NCI-H446 treated with DMSO at 0.1 percent for 48 hours (cell line): ENCODE results near the gene ENPP4.
"Not testable (repeated sequence)": the region's sequence is repeated elsewhere in the genome, so short reads cannot be mapped to it uniquely, and the experiment has no call there.

Experiments
- DNase-seq: peaks from one replicate; lab custom pipeline; 2025; lab: John Stamatoyannopoulos, UW

Gene ENPP4

GRCh38 chr6:46131291-46131690 lies 1.5 kb downstream of the ENPP4 start:
- DNase-seq: not testable (repeated sequence)

- DNase-seq: no peak
Measured at GRCh38 chr6:46134216-46134615, 4.4 kb downstream of the ENPP4 start.

DNA sequence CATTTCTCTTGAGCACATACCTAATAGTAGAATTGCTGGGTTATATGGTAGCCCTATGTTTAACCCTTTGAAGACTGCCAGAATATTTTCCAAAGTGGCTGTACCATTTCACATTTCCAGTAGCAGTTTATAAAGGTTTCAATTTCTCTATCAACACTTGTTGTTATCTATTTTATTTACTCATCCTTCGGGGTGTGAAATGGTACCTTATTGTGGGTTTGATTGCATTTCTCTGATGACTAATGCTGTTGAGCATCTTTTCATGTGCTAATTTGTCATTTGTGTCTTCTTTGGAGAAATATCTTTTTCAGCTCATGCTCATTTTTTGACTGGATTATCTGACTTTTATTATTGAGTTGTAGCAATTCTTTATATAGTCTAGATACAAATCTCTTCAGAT lies 5.4 kb downstream of the ENPP4 start:
- no peak for DNase-seq

DNA sequence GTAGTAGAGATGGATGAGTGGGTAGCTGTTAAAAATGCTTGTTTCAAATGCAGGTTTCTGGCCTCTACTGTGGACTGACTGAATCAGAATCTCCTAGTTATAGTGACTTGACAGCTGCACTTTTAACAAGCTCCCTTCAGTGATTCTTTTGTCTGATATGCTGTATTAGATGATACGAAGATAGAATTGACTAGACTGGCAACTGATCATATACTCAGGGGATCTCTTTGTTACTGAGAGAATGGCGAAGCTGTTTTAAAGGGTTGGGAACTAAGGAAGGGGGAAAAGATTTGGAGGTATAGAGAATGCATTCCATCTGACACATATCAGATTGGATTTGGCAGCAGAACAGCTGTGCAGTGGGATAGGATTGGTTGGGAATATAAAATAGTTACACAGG lies 7.0 kb downstream of the ENPP4 start:
- DNase-seq: no peak

GRCh38 chr6:46137387-46137786 lies 7.6 kb downstream of the ENPP4 start:
- DNase-seq: no peak

- no peak for DNase-seq
Measured at GRCh38 chr6:46138281-46138680, 8.5 kb downstream of the ENPP4 start.

GRCh38 chr6:46144270-46144669 lies 14.5 kb downstream of the ENPP4 start:
- DNase-seq: no peak

DNA sequence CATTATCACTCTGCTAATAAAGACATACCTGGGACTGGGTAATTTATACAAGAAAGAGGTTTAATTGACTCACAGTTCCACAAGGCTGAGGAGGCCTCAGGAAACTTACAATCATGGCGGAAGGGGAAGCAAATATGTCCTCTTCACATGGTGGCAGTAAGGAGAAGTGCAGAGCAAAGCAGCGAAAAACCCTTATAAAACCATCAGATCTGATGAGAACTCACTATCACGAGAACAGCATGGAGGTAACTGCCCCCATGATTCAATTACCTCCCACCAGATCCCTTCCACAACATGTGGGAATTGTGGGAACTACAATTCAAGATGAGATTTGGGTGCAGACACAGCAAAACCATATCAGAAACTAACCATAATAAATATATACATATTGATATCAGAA lies 19.3 kb downstream of the ENPP4 start:
- not testable (repeated sequence) for DNase-seq

DNA sequence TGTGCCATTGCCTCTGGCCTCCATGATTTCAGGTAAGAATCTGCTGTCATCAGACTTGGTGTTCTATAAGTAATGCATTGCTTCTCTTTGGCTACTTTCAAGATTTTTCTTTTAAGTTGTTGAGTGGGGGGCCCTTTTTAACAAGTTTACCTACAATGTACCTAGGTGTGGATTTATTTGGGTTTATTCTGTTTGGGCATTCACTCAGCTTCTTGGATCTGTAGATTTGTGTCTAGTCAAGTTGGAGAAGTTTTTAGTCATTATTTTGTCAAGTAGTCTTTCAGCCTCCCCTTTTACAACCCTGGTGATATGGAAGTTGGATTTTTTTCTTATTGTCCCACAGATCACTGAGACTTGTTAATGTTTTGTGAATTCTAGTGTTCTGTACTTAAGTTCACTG lies 26.9 kb downstream of the ENPP4 start:
- DNase-seq: no peak

- DNase-seq: no peak
Measured at GRCh38 chr6:46159229-46159628, 29.4 kb downstream of the ENPP4 start.

GRCh38 chr6:46160102-46160501 lies 30.3 kb downstream of the ENPP4 start:
- DNase-seq: no peak

DNA sequence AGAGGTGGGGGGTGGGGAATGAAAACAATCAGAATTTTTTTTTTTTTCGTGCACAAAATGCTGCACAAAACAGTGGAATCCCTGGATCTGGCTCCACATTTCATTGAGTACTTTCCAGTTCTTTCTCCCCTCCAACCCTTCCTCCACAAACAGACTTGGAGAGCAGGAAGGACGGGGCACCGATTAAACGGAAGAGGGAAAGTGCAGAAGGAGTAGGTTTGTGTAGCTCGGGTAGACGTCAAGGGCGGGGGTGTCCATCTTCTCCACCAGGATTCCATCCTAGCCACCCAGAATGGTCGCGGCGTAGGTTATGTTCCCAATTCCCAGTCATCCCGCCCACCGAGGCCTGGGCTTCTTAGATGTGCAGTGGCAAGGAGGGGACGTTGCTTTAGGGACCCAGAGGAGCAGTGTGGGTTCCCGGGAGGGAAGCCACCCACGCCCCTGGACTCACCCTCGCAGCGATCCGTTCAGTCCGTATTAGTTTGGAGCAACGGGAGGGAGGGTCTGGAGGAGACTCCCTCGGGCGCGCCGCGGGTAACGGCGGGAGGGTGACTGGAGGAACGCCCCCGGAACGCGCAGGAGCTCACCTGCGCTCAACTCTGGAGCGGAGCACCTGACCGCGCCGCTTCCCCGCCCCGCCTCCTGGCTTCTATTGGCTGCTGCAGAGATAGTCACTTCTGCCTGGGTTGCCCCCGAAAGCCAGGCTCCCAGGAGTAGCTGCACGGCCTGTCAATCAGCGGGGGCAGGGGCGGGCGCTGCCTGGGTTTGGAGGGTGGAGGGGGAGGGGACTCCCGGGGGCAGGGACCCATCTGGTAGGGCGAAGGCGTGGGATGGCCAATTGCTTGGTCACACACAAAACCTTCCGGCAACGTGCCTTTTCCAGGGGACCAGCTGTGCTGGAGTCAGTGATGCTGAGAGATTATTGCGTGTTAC lies 40.8 kb downstream of the ENPP4 start, which contains the start of gene ENPP5:
TSS of gene ENPP5 (minus strand) at position 624 of the 933 bp plus-strand sequence. CDS start 2,718 bp downstream, outside the sequence.
- DNase-seq: no peak

GRCh38 chr6:46172176-46172575 lies 42.4 kb downstream of the ENPP4 start:
- no peak for DNase-seq

DNA sequence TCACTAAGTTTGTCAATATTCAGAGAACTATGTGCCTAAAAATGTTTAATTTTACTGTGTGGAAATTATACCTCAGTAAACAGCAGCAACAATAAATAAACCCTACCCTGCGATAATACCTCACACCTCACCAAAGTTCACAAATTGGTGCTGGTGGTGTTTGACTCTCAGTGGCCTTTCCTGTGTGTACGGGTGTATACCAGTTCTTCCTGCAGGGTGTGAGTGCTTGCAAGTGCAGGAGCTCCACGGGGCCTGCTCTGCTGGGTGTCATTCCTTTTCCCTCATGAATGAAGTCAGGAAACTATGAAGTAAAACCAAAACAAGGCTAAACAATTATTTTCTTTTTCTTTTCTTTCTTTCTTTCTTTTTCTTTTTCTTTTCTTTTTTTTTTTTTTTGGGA lies 45.1 kb downstream of the ENPP4 start:
- DNase-seq: no peak

DNA sequence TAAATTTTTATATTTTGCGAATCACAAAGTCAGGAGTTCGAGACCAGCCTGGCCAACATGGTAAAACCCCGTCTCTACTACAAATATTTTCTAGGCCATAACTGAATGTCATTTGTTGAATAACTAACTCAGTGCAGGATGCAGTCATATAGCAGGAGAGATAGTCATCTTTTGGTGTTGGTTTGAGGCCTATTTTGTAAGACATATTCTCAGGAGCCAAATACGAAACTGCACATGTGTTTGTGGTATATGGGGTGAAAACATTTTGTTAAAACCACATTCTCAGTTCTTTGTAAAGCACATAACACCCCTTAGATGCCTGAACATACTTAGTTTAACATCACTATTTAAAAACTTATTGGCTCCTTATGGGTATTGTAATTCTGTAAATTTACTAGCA lies 45.7 kb downstream of the ENPP4 start:
- no peak for DNase-seq

- no peak for DNase-seq
Measured at GRCh38 chr6:46175976-46176375, 46.2 kb downstream of the ENPP4 start.

GRCh38 chr6:46184114-46184513 lies 54.3 kb downstream of the ENPP4 start:
- DNase-seq: no peak

DNA sequence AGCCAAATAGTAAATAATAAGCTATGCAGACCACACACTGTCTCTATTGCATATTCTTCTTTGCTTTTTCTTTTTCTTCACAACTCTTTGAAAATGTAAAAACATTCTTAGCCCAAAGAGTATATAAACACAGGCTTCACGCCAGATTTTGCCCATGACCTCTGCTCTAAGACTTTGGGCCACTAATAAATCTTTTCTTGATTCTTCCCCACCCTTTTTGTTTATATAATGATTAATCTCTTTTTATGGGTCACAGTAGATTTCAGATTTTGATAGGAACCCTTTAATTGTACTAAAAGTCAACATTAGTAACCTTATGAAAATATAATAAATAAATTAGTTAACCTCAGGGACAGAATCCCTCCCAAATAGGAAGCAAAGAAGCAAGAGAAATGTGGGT lies 56.8 kb downstream of the ENPP4 start:
- no peak for DNase-seq

DNA sequence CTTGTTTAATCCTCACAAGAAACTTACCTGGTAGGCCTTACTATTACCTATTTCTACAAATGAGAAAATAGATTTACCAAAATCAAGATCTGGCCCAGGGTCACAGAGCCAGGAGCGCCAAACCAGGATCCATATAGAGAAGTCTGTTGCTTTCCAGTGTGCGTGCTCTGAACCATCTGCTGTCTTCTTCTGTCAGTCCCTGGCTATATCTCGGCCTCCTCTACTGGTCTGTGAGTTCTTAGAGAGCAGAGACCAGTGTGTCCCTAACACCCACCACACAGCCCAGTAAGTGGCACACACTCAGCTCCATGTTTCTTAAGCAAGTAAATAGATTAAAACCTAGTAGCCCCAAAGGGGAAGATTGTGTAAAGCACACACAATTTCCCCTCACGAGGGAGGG lies 59.9 kb downstream of the ENPP4 start:
- no peak for DNase-seq

DNA sequence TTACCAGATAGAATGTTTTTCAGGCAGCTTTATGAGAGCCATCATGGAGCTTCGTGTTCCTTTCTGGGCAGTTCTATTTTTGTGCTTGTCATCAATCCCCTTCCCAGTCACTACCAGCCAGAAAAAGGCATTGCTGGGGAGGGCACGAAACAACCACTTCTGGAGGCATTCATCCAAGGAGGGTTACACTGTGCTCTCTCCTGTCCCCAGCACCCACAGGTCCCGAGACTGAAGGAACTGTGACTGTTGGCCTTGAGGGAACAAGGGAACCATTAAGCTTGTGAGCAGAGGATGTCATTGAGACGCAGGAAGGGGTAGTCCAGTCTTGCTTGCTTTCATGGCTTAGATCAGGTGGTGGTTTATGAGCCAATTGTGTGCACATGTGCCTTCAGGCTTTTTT lies 61.1 kb downstream of the ENPP4 start:
- DNase-seq: no peak

DNA sequence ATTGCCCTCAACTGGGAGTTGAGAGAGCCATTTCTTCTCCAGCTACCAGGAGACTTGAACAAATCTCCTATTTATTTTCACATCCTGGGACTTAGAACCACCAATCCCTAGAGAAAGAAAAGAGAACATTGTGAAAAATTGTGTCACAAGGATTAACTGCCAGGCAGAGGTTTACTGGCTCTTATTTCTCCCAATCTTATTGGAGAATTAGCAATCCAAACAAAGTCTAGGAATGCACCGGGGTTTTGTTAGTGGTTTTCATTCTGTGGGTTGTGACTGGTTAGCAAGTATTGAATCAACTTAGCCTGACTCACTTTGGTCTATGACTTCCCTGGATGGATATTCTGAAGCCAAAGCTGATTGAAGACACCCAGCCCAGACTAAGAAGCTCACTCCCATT lies 62.2 kb downstream of the ENPP4 start:
- no peak for DNase-seq
